ENCODE results near the gene LMTK3.

The LMTK3 gene

DNA sequence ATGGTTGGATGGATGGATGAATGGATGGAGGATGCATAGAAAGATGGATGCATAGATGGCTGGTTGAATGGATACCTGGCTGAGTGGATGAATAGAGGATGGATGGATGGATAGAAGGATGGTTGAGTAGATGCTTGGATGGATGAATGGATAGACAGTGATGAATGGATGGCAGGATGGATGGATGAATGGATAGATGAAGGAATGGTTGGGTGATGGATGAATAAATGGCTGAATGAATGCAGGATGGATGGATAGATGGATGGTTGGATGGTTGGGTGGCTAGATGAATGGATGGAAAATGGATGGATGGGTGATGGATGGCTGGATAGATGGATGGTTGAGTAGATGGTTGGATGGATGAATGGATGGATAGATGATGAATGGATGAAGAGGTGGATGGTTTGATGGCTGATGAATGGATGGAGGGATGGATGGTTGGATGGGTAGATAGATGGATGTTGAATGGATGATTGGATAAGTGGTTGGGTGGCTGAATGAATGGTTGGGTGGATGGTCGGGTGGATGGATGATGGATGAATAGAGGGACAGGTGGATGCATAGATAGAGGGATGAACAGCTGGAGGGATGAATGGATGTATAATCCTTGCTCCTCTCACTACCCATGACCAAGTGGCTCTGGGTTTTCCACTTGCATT lies 36.7 kb upstream of the LMTK3 start:
- H3K27me3 ChIP-seq (ENCODE audit: insufficient read depth, poor library complexity, severe bottlenecking) = peaks cover 18% of the 10 kb centered on the region
- DNase-seq (ENCODE audit: low read depth in 1 of 2, low spot score in 1 of 2) = no peak
- no peak overlapping the region for H3K27ac ChIP-seq (replicated peaks)
- TF ChIP-seq POLR2AphosphoS5 (IDR thresholded peaks at IDR 0.05; ENCODE audit: low read depth) (no peak), SPI1 (IDR thresholded peaks at IDR 0.05; ENCODE audit: borderline replicate concordance, low read depth) (no peak), REST (IDR thresholded peaks at IDR 0.05; ENCODE audit: insufficient replicate concordance, low read depth) (no peak), GABPA (IDR thresholded peaks at IDR 0.05; ENCODE audit: low read depth) (no peak)
- TF ChIP-seq, protein P1, sequence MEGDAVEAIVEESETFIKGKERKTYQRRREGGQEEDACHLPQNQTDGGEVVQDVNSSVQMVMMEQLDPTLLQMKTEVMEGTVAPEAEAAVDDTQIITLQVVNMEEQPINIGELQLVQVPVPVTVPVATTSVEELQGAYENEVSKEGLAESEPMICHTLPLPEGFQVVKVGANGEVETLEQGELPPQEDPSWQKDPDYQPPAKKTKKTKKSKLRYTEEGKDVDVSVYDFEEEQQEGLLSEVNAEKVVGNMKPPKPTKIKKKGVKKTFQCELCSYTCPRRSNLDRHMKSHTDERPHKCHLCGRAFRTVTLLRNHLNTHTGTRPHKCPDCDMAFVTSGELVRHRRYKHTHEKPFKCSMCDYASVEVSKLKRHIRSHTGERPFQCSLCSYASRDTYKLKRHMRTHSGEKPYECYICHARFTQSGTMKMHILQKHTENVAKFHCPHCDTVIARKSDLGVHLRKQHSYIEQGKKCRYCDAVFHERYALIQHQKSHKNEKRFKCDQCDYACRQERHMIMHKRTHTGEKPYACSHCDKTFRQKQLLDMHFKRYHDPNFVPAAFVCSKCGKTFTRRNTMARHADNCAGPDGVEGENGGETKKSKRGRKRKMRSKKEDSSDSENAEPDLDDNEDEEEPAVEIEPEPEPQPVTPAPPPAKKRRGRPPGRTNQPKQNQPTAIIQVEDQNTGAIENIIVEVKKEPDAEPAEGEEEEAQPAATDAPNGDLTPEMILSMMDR (IDR thresholded peaks at IDR 0.05; ENCODE audit: insufficient read depth, low read length) = no peak
- no peak overlapping the region for H3K4me3 ChIP-seq (replicated peaks; ENCODE audit: insufficient read depth, low read length)

- Histone ChIP-seq H3K4me3 (replicated peaks; ENCODE audit: insufficient read depth, low read length) (no peak overlapping the region), H3K27me3 (ENCODE audit: insufficient read depth, poor library complexity, severe bottlenecking) (peaks cover 11% of the 10 kb centered on the region), H3K27ac (replicated peaks) (no peak overlapping the region)
- no peak for TF ChIP-seq SPI1 (IDR thresholded peaks at IDR 0.05; ENCODE audit: borderline replicate concordance, low read depth)
- no peak for TF ChIP-seq POLR2AphosphoS5 (IDR thresholded peaks at IDR 0.05; ENCODE audit: low read depth)
- TF ChIP-seq, protein P1 (IDR thresholded peaks at IDR 0.05; ENCODE audit: insufficient read depth, low read length) = no peak
- TF ChIP-seq GABPA (IDR thresholded peaks at IDR 0.05; ENCODE audit: low read depth) = no peak
- TF ChIP-seq REST (IDR thresholded peaks at IDR 0.05; ENCODE audit: insufficient replicate concordance, low read depth) = no peak
- DNase-seq (ENCODE audit: low read depth in 1 of 2, low spot score in 1 of 2) = no peak
These were observed 36.1 kb upstream of the LMTK3 start for GRCh38 chr19:48547722-48548121.

- no peaks in the 10 kb centered on the region for H3K27me3 ChIP-seq (ENCODE audit: insufficient read depth, poor library complexity, severe bottlenecking)
- DNase-seq (ENCODE audit: low read depth in 1 of 2, low spot score in 1 of 2) = no peak
- H3K4me3 ChIP-seq (replicated peaks; ENCODE audit: insufficient read depth, low read length) = no peak overlapping the region
- H3K27ac ChIP-seq (replicated peaks) = no peak overlapping the region
- TF ChIP-seq, protein P1 (IDR thresholded peaks at IDR 0.05; ENCODE audit: insufficient read depth, low read length) = no peak
- TF ChIP-seq GABPA (IDR thresholded peaks at IDR 0.05; ENCODE audit: low read depth) = no peak
- TF ChIP-seq REST (IDR thresholded peaks at IDR 0.05; ENCODE audit: insufficient replicate concordance, low read depth) = no peak
- no peak for TF ChIP-seq POLR2AphosphoS5 (IDR thresholded peaks at IDR 0.05; ENCODE audit: low read depth)
- no peak for TF ChIP-seq SPI1 (IDR thresholded peaks at IDR 0.05; ENCODE audit: borderline replicate concordance, low read depth)
These were observed 33.5 kb upstream of the LMTK3 start for GRCh38 chr19:48544856-48545750.
